Endodermal cell (in vitro differentiated cells): ENCODE data around the gene STK39. TPM values are rescaled to one million over a fixed set of nuclear protein-coding genes. Genes with fewer than 3 reads are reported as not detected.

Source experiments
- DNase-seq: peaks from one replicate; pipeline ENCODE4 v3.0.0-alpha.2; 2017
- H3K27ac ChIP-seq: 2 replicates; pipeline ENCODE4 v1.5.1; 2013; ENCODE audit warnings: mild to moderate bottlenecking, low read depth, low read length, moderate library complexity
- H3K27me3 ChIP-seq: 2 replicates; pipeline ENCODE4 v1.6.1; 2013; ENCODE audit warnings: mild to moderate bottlenecking, low read length, moderate library complexity; ENCODE audit not compliant: insufficient read depth, control insufficient read depth, poor library complexity, severe bottlenecking
- H3K36me3 ChIP-seq: 2 replicates; pipeline ENCODE4 v1.7.0; 2013; ENCODE audit warnings: mild to moderate bottlenecking, low read length, moderate library complexity; ENCODE audit not compliant: control insufficient read depth, insufficient read depth
- H3K4me1 ChIP-seq: one replicate; pipeline ENCODE4 v1.7.0; 2013; ENCODE audit warnings: low read length; ENCODE audit not compliant: control insufficient read depth, insufficient read depth
- H3K4me3 ChIP-seq: 2 replicates; pipeline ENCODE4 v1.5.1; 2013; ENCODE audit warnings: mild to moderate bottlenecking, low read length, moderate library complexity
- H3K9ac ChIP-seq: 2 replicates; pipeline ENCODE4 v1.6.1; 2013; ENCODE audit warnings: mild to moderate bottlenecking, low read length, moderate library complexity; ENCODE audit not compliant: poor library complexity, severe bottlenecking; ENCODE audit errors: extremely low read depth
- H3K9me3 ChIP-seq: 2 replicates; pipeline ENCODE4 v1.6.1; 2013; ENCODE audit warnings: mild to moderate bottlenecking, low read length, moderate library complexity; ENCODE audit not compliant: control insufficient read depth
- H3K27ac Mint-ChIP-seq: 2 replicates; pipeline ENCODE4 v1.8.0; 2020; ENCODE audit warnings: mixed read lengths
- H3K27me3 Mint-ChIP-seq: 2 replicates; pipeline ENCODE4 v1.8.0; 2021; ENCODE audit warnings: mild to moderate bottlenecking, mixed read lengths; ENCODE audit not compliant: insufficient read depth
- H3K36me3 Mint-ChIP-seq: 2 replicates; pipeline ENCODE4 v1.8.0; 2020; ENCODE audit warnings: low read depth, mixed read lengths
- H3K4me1 Mint-ChIP-seq: 2 replicates; pipeline ENCODE4 v1.8.0; 2020; ENCODE audit warnings: mixed read lengths
- H3K4me3 Mint-ChIP-seq: 2 replicates; pipeline ENCODE4 v1.8.0; 2020; ENCODE audit warnings: mild to moderate bottlenecking, moderate library complexity, mixed read lengths
- H3K9me3 Mint-ChIP-seq: 2 replicates; pipeline ENCODE4 v1.8.0; 2020; ENCODE audit warnings: mild to moderate bottlenecking, mixed read lengths
- CTCF ChIP-seq: fragments of 200-600 bp; sonication (generic); conservative IDR thresholded peaks from 2 replicates; pipeline ENCODE4 v1.5.0; 2021; ENCODE audit warnings: antibody characterized with exemption, mild to moderate bottlenecking
- WGBS, 2 experiments: methylation state at CpG; one replicate each; pipeline versions ENCODE4 v1.1.5 to v1.1.7; 2013; ENCODE audit warnings: missing lambda C conversion rate in 2 of 2, mixed read lengths in 1 of 2; ENCODE audit not compliant: insufficient coverage in 1 of 2, insufficient read length in 1 of 2; 5-methylcytosine and 5-hydroxymethylcytosine counted together
- total RNA-seq, 2 donors: library from RNA; stranded (reverse); fragmentation: NEBNext Ultra II Directional in 1 of 2; extraction: Animal tissue kit (Norgen Biotek cat#: 25700) in 1 of 2; gene quantifications; 2 replicates in 1 of 2; 3 replicates in 1 of 2; pipeline ENCODE4 v1.2.1, GENCODE V29; 2021

Gene STK39
- total RNA-seq, 2 donors from 2014 or later: 22.3 to 31.5 TPM

GRCh38 chr2:168237741-168238140 is 9.7 kb downstream of the STK39 start:
- no peaks in the 10 kb centered on the region for H3K4me1 Mint-ChIP-seq
- H3K27ac Mint-ChIP-seq: no peak overlapping the region
- H3K4me3 ChIP-seq: no peak overlapping the region
- H3K4me3 Mint-ChIP-seq: no peak overlapping the region
- H3K4me1 ChIP-seq: no peaks in the 10 kb centered on the region
- TF ChIP-seq CTCF: no peak
- 96% methylated on average over 1 of the region's 1 CpG; no CpG with 5 or more reads in 1 of the 2 experiments for WGBS, 2 experiments
- no peak for DNase-seq
- H3K9ac ChIP-seq: no peak overlapping the region
- peaks cover 2% of the 10 kb centered on the region for H3K36me3 Mint-ChIP-seq
- H3K36me3 ChIP-seq: no peaks in the 10 kb centered on the region
- H3K9me3 ChIP-seq: no peaks in the 10 kb centered on the region
- no peak overlapping the region for H3K27ac ChIP-seq
- H3K9me3 Mint-ChIP-seq: no peaks in the 10 kb centered on the region
- no peaks in the 10 kb centered on the region for H3K27me3 Mint-ChIP-seq
- no peaks in the 10 kb centered on the region for H3K27me3 ChIP-seq

GRCh38 chr2:168234407-168235085 is 12.8 kb downstream of the STK39 start:
- H3K27me3 Mint-ChIP-seq: no peaks in the 10 kb centered on the region

GRCh38 chr2:168233726-168234406 is 13.5 kb downstream of the STK39 start:
- Mint-ChIP-seq H3K27me3 (no peaks in the 10 kb centered on the region), H3K4me3 (no peak overlapping the region), H3K36me3 (peaks cover 11% of the 10 kb centered on the region)

More at GRCh38 chr2:168234407-168235085, 12.8 kb downstream of the STK39 start:
- H3K9ac ChIP-seq: no peak overlapping the region
- no peaks in the 10 kb centered on the region for H3K27me3 ChIP-seq
- peaks cover 9% of the 10 kb centered on the region for H3K36me3 ChIP-seq
- H3K4me3 ChIP-seq: no peak overlapping the region
- no peaks in the 10 kb centered on the region for H3K9me3 ChIP-seq
- H3K9me3 Mint-ChIP-seq: peaks cover 8% of the 10 kb centered on the region
- no peak overlapping the region for H3K27ac Mint-ChIP-seq
- no peak for TF ChIP-seq CTCF
- no peak overlapping the region for H3K4me3 Mint-ChIP-seq
- H3K4me1 Mint-ChIP-seq: no peaks in the 10 kb centered on the region
- WGBS, 2 experiments: 98% methylated on average over 2 of the region's 2 CpGs; no CpG with 5 or more reads in 1 of the 2 experiments
- peaks cover 11% of the 10 kb centered on the region for H3K36me3 Mint-ChIP-seq
- H3K27ac ChIP-seq: no peak overlapping the region
- H3K4me1 ChIP-seq: no peaks in the 10 kb centered on the region
- no peak for DNase-seq

More at GRCh38 chr2:168233726-168234406, 13.5 kb downstream of the STK39 start:
- H3K9ac ChIP-seq: no peak overlapping the region
- no peaks in the 10 kb centered on the region for H3K4me1 ChIP-seq
- Mint-ChIP-seq H3K27ac (no peak overlapping the region), H3K9me3 (peaks cover 8% of the 10 kb centered on the region), H3K4me1 (no peaks in the 10 kb centered on the region)
- H3K9me3 ChIP-seq: no peaks in the 10 kb centered on the region
- no peak overlapping the region for H3K27ac ChIP-seq
- no peaks in the 10 kb centered on the region for H3K27me3 ChIP-seq
- no peak overlapping the region for H3K4me3 ChIP-seq
- TF ChIP-seq CTCF: no peak
- H3K36me3 ChIP-seq: peaks cover 9% of the 10 kb centered on the region
- 88 to 97% methylated on average over 1 to 4 of the region's 5 CpGs for WGBS, 2 experiments
- DNase-seq: no peak
